ENCODE results near the gene ITPKC. TPM values are rescaled to one million over a fixed set of nuclear protein-coding genes. Genes with fewer than 3 reads are reported as not detected.

The ITPKC gene
- total and polyA plus RNA-seq, 12 donors: 6.2 to 17.3 (median 9.4) TPM

DNA sequence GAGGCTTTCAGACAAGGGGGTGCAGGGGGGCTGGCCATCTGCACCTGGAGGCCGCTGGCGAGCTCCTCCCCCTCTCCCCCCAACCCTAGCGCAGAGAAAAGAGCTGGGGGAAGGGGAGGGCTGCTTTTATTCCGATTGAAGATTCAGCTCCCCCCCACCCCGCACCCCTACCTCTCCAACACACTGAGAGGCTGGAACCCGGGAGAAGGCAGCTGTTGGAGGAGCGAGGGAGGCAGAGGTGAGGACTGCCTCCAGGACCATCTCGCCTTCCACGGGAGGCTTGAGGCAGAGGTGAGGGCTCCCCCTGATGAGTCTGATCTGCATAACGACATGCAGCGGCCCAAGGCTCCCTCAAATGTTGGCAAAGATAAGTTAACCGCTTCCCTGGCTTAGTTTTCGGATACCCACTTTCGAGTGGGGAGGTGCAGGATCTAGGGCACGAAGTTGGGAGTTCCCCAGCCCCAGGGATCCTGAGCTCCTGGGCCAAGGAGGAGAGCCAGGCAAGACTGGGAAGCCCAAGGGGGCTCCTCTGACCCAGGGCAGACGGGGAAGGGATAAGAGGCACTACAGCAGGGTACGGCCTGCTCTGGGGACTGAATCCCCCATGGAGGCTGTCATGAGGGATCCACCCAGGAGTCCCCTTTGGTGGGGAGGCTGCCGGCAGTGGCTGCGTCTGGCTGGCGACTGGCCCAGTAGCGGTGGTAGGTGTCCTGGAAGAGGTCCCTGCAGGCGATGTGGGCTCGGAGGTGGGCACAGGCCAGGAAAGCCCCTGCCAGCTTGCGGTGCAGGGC lies 25.3 kb upstream of the ITPKC start:
- H3K36me3 ChIP-seq: peaks cover 0 to 44% (median 11%) of the 10 kb centered on the region in 9 donors
- 76 to 78% methylated on average over 23 to 24 of the region's 24 CpGs for WGBS, 2 donors
- intact Hi-C loops (cut with DNase I): no loop called here
- H3K4me3 ChIP-seq: peak overlapping the region in 8 of 10 donors; percentile 51 to 82 (median 70)
- peaks cover 0 to 45% (median 31%) of the 10 kb centered on the region in 9 donors for H3K4me1 ChIP-seq
- no peaks in the 10 kb centered on the region for H3K9me3 ChIP-seq
- peak overlapping the region in 9 of 10 donors; percentile 83 to 91 (median 87) for H3K27ac ChIP-seq
- ATAC-seq (peak in 2 of 8 donors; percentile 4), DNase-seq (no peak)
- no peaks in the 10 kb centered on the region for H3K27me3 ChIP-seq
- TF ChIP-seq, protein P1, sequence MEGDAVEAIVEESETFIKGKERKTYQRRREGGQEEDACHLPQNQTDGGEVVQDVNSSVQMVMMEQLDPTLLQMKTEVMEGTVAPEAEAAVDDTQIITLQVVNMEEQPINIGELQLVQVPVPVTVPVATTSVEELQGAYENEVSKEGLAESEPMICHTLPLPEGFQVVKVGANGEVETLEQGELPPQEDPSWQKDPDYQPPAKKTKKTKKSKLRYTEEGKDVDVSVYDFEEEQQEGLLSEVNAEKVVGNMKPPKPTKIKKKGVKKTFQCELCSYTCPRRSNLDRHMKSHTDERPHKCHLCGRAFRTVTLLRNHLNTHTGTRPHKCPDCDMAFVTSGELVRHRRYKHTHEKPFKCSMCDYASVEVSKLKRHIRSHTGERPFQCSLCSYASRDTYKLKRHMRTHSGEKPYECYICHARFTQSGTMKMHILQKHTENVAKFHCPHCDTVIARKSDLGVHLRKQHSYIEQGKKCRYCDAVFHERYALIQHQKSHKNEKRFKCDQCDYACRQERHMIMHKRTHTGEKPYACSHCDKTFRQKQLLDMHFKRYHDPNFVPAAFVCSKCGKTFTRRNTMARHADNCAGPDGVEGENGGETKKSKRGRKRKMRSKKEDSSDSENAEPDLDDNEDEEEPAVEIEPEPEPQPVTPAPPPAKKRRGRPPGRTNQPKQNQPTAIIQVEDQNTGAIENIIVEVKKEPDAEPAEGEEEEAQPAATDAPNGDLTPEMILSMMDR (IDR thresholded peaks at IDR 0.05): no peak

DNA sequence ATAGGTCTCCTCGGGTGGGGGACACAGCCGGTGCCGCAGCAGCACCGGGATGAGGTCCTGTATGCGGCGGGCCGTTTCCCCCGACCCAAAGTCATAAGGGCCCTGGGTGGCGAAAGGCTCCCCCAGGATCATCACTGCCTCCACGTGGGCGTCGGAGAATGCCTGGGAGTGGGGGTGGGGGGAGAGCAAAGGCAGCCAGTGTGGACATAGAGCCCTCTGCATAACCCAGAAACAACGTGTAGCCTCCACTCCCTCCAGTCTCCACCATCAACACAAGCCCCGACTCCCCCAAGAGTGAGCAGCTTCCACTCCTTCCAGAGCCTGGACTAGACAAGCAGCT lies 24.7 kb upstream of the ITPKC start:
- intact Hi-C loops (cut with DNase I): no loop called here
- Histone ChIP-seq H3K4me3 (no peak overlapping the region), H3K4me1 (peaks cover 0 to 41% (median 31%) of the 10 kb centered on the region in 9 donors), H3K27ac (peak overlapping the region in 4 of 10 donors; percentile 83 to 87 (median 86)), H3K9me3 (no peaks in the 10 kb centered on the region), H3K27me3 (no peaks in the 10 kb centered on the region), H3K36me3 (peaks cover 0 to 45% (median 13%) of the 10 kb centered on the region in 9 donors)
- 81 to 82% methylated on average over 14 of the region's 14 CpGs for WGBS, 2 donors
- DNase-seq (no peak), ATAC-seq (no peak)
- TF ChIP-seq, protein P1 (IDR thresholded peaks at IDR 0.05): no peak

DNA sequence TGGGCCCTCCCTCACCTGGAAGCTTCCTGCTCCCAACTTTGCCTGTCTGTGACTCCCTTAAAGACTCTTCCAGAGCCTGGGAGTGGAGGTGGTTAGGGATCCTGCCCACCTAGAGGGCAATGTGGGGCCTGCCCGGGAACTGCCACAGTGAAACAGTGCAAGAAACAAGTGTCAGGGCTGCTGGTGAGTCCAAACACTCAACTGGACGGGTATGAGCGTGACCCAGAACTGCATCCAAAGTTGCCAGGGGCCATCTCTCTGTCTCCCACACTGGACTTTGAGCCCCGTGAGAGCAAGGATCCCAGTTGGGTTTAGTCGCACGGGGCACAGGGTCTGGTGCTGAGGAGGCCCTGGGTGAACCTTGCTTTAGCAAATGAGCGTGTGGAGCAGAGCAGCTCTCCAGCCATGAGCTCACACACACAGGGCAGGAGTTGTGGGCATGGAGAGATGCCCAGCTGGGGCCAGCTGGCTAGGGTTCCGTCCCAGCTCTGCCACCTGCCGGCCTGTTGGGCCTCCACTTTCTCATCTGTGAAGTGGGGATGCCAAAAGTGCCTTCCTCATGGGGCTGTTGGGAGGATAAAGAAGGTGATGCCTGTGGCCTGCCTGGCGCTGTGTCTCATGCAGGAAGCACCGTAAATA lies 23.6 kb upstream of the ITPKC start:
- WGBS, 2 donors: 92 to 93% methylated on average over 11 of the region's 11 CpGs
- H3K36me3 ChIP-seq: peaks cover 0 to 50% (median 13%) of the 10 kb centered on the region in 9 donors
- H3K27me3 ChIP-seq: no peaks in the 10 kb centered on the region
- H3K4me3 ChIP-seq: no peak overlapping the region
- no peak overlapping the region for H3K27ac ChIP-seq
- TF ChIP-seq, protein P1 (IDR thresholded peaks at IDR 0.05): no peak
- no peaks in the 10 kb centered on the region for H3K9me3 ChIP-seq
- no peak for ATAC-seq
- intact Hi-C loops (cut with DNase I): no loop called here
- no peak for DNase-seq
- peaks cover 0 to 32% (median 25%) of the 10 kb centered on the region in 9 donors for H3K4me1 ChIP-seq

DNA sequence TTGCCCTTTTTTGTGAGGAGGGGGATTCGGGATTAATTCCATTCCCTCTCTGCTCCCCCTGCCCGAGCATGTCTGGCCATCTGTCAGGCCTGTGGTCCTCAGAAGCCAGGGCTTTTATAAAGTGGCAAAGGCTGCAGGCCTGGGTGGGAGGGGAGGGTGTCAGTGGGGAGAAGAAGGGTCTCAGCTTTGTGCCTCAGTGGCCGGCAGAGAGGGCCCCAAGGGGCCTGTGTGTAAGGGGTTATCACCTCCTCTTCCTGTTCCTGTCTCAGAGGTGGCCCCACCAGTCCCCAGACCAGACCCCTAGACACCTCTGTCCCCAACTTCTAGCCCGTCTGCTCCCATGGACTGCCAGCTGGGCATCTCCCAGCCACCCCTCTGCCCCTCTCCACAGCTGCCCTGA lies 23.0 kb upstream of the ITPKC start:
- no peak for DNase-seq

More for the DNA sequence above, 23.0 kb upstream of the ITPKC start:
- 78 to 86% methylated on average over 4 of the region's 4 CpGs for WGBS, 2 donors
- Histone ChIP-seq H3K9me3 (no peaks in the 10 kb centered on the region), H3K27ac (no peak overlapping the region), H3K27me3 (no peaks in the 10 kb centered on the region), H3K4me3 (no peak overlapping the region), H3K4me1 (peaks cover 0 to 26% (median 18%) of the 10 kb centered on the region in 9 donors), H3K36me3 (peaks cover 0 to 56% (median 13%) of the 10 kb centered on the region in 9 donors)
- intact Hi-C loops (cut with DNase I): no loop called here
- ATAC-seq: no peak
- TF ChIP-seq, protein P1 (IDR thresholded peaks at IDR 0.05): no peak
